Left lung (tissue), 10 donors: ENCODE measurements around the gene PIM2. TPM values are rescaled to one million over a fixed set of nuclear protein-coding genes. Genes with fewer than 3 reads are reported as not detected.

Experiments used
- ATAC-seq: fragments of 200-7000 bp; cut with Tn5 transposase; one replicate; pipeline ENCODE4 v1.9.1; 2020; ENCODE audit warnings: moderate library complexity
- DNase-seq, 4 donors: peaks; one replicate each; pipeline ENCODE4 v3.0.0-alpha.2; 2013 to 2020
- H3K27ac ChIP-seq, 2 donors: fragments of 200-600 bp; sonication (generic) in 1 of 2; one replicate each; pipeline versions ENCODE4 v1.5.0 to v1.8.0; 2020 to 2021
- H3K27me3 ChIP-seq, 2 donors: fragments of 200-600 bp; sonication (generic) in 1 of 2; one replicate each; pipeline versions ENCODE4 v1.5.0 to v1.8.0; 2020 to 2021
- H3K36me3 ChIP-seq, 2 donors: fragments of 200-600 bp; sonication (generic) in 1 of 2; one replicate each; pipeline versions ENCODE4 v1.5.0 to v1.8.0; 2020 to 2021
- H3K4me1 ChIP-seq, 2 donors: fragments of 200-600 bp; one replicate each; pipeline ENCODE4 v1.8.0; 2021
- H3K4me3 ChIP-seq, 2 donors: fragments of 200-600 bp; sonication (generic) in 1 of 2; one replicate each; pipeline versions ENCODE4 v1.5.0 to v1.8.0; 2020 to 2021; ENCODE audit warnings: mild to moderate bottlenecking in 1 of 2
- H3K9me3 ChIP-seq, 2 donors: fragments of 200-600 bp; sonication (generic) in 1 of 2; one replicate each; pipeline versions ENCODE4 v1.5.0 to v1.8.0; 2020 to 2021
- intact Hi-C, 2 donors: fragments of 100-400 bp; cut with DNase I; formaldehyde crosslinking; loops; one replicate each; pipeline versions ENCODE4 v1.11.2 to v1.14.2; 2022
- polyA plus RNA-seq, 6 donors: library from polyadenylated mRNA; unstranded; fragments of 120-200 nt; gene quantifications; one replicate each; pipeline ENCODE4 v1.2.1, GENCODE V29; 2013; ENCODE audit not compliant: insufficient read length in 6 of 6
- total RNA-seq, 2 donors: library from RNA; stranded (reverse); fragmentation: NEBNext Ultra II Directional; extraction: Animal tissue kit (Norgen Biotek cat#: 25700); gene quantifications; one replicate each; pipeline ENCODE4 v1.2.1, GENCODE V29; 2021
- TF ChIP-seq, protein P1 (sequence below), 2 donors: fragments of 200-600 bp; sonication (generic) in 1 of 2; IDR thresholded peaks; one replicate each; pipeline versions ENCODE4 v1.5.0 to v1.8.0; 2021; ENCODE audit warnings: antibody characterized with exemption in 2 of 2
- donor health status: DM: no; HTN: yes; CAD: no.
- donor health status: DM: no; HTN: no; CAD: no.

Gene PIM2
- total and polyA plus RNA-seq, 8 donors, result 4.6 to 17.7 (median 5.8) TPM

DNA sequence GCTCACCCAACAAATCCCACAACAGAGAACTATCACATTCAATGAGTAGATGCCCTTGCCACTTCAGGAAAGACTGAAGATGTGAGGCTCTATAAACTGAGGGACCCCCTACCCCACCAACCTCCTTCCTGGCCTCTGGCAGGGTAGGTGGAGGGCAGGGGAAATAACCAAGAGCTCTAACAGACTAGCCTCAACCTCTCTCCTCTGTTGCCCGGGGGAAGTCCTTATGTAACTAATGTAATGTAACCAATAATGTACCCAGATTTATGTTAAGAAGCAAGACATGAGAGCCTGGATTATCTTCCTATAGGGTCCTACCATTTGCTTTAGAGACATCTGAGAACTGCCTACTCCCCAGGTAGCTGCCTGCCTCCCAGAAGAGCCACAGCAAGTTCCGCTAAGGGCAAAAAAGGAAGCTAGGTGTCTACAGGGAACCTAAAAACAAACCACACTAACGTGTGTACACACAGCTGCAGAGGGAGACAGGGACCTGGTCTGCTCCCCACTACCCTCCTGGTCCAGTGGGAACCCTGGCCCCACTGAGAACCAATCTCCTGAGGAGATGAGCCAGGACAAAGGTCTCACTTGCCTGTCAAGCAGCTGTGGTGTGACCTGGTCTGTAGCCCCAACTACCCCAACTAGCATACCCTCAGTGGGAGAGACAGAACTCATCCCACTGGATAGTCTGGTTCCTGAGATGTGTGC is 20.9 kb upstream of the PIM2 start:
- Histone ChIP-seq H3K27ac (peak overlapping the region in 1 of 2 donors; percentile 93), H3K36me3 (peaks cover 0 to 4% of the 10 kb centered on the region in 2 donors), H3K4me1 (peaks cover 4 to 65% of the 10 kb centered on the region in 2 donors), H3K4me3 (no peak overlapping the region), H3K27me3 (no peaks in the 10 kb centered on the region), H3K9me3 (no peaks in the 10 kb centered on the region)
- ATAC-seq (no peak), DNase-seq (no peak)
- intact Hi-C loops, result no loop called here
- TF ChIP-seq, protein P1, sequence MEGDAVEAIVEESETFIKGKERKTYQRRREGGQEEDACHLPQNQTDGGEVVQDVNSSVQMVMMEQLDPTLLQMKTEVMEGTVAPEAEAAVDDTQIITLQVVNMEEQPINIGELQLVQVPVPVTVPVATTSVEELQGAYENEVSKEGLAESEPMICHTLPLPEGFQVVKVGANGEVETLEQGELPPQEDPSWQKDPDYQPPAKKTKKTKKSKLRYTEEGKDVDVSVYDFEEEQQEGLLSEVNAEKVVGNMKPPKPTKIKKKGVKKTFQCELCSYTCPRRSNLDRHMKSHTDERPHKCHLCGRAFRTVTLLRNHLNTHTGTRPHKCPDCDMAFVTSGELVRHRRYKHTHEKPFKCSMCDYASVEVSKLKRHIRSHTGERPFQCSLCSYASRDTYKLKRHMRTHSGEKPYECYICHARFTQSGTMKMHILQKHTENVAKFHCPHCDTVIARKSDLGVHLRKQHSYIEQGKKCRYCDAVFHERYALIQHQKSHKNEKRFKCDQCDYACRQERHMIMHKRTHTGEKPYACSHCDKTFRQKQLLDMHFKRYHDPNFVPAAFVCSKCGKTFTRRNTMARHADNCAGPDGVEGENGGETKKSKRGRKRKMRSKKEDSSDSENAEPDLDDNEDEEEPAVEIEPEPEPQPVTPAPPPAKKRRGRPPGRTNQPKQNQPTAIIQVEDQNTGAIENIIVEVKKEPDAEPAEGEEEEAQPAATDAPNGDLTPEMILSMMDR (IDR thresholded peaks at IDR 0.05), result no peak

DNA sequence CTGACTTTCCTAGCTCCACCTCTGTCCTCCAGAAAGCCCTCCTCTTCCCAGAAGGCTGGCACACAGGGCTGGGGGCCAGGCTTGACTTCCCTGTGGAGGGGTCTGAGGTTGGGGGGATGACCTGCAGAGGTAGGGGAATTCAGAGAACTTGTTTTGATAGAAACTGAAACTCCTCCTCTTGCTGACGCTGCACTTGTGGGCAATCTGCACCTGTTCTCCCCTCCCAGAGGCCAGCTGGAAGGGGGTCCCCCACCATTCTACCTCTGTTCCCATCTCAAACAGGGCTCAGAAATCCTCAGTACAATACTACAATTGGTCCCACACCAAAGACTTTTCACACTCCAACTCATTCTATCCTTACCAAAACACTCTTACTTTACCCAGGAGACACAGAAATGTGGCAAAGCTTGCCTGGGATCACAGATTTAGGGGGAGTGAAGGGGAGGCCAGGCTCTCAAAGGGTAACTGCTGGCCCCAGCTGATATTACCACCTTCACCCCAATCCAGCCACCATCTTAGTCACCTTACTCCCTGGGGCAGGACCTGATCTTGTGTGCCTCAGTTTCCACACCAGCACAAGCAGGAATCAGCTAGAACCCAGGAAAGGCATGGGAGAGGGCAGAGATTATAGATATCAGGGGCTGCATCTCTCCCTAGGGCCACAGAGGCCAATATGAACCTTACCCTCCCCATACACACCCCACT is 20.0 kb upstream of the PIM2 start:
- ATAC-seq (no peak), DNase-seq (no peak)
- TF ChIP-seq, protein P1 (IDR thresholded peaks at IDR 0.05), result no peak
- Histone ChIP-seq H3K4me3 (no peak overlapping the region), H3K9me3 (no peaks in the 10 kb centered on the region), H3K4me1 (peaks cover 4 to 67% of the 10 kb centered on the region in 2 donors), H3K27me3 (no peaks in the 10 kb centered on the region), H3K36me3 (peaks cover 0 to 11% of the 10 kb centered on the region in 2 donors), H3K27ac (peak overlapping the region in 1 of 2 donors; percentile 93)
- intact Hi-C loops, result no loop called here

DNA sequence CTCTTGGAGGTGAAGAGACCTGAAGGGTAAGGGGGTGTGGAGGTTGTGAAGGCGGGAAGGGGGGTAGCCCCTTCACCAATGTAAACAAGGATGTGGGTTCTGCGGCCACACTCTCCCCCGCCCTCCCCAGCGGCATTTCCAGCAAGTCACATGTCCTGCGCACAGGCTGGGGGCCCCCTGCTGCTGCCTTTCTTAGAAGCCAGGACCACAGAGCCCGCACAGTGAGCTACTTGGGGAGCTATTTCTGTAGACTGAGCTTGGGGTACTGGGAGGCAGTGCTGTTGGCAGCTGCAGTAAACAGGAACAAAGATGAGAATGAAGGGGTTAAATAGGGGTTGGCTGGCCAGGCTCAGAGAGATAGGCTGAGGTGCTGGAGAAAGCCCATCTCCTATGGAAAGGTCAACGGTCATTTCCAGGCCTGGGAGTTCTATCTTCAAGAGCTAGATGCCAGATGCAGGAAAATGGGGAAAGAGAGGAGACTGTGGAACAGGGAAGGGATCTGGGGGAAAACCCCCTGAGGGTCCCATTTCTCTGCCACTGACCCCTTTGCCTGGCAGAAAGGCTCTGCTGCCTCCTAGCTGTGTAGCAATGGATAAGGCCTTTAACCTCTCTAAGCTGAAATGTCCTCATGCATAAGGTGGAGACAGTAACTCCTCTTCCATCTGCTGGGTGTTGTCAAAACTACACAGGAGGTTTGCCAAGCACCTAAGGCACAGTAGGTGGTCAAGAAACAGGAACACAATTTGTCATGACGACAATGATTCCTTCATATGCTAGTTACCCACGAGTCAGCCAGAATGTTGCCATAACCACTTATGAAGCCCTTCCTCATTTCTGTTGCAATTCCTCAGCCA is 18.5 kb upstream of the PIM2 start:
- Histone ChIP-seq H3K9me3 (no peaks in the 10 kb centered on the region), H3K36me3 (peaks cover 0 to 19% of the 10 kb centered on the region in 2 donors), H3K4me3 (no peak overlapping the region), H3K4me1 (peaks cover 4 to 67% of the 10 kb centered on the region in 2 donors), H3K27ac (peak overlapping the region; percentile 61 to 93), H3K27me3 (no peaks in the 10 kb centered on the region)
- ATAC-seq (peak; percentile 82), DNase-seq (peak in 3 of 4 donors; percentile 41 to 86 (median 81))
- TF ChIP-seq, protein P1 (IDR thresholded peaks at IDR 0.05), result no peak
- intact Hi-C loops, result no loop called here

DNA sequence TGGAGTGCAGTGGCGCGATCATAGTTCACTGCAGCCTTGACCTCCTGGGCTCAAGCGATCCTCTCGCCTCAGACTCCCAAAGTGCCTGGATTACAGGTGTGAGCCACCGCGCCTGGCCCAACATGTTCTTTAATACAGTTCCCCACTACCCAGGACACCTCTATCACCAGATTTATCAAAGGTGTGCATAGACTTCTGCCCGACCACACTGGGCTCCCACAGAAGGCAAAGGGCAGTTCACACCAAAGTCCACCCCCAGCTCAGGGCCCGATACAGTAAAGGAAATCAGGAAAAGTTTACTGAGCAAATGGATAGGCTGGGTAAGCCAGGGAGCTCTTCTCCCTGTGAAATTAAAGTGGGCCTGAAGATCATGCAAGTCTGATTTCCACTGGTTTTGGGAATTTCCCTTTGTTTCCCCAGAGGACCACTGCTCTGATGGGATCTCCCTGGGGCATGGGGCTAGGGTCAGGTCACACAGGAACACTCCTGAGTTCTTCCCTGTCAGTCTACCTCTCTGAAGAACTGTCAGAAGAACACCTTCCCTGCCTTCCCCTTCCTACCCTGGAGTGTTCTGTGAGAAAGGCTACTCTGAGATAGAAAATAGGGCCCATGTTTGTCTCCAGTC is 17.7 kb upstream of the PIM2 start:
- Histone ChIP-seq H3K4me3 (no peak overlapping the region), H3K4me1 (peaks cover 4 to 65% of the 10 kb centered on the region in 2 donors), H3K9me3 (no peaks in the 10 kb centered on the region), H3K36me3 (peaks cover 0 to 19% of the 10 kb centered on the region in 2 donors), H3K27ac (peak overlapping the region in 1 of 2 donors; percentile 93), H3K27me3 (no peaks in the 10 kb centered on the region)
- TF ChIP-seq, protein P1 (IDR thresholded peaks at IDR 0.05), result no peak
- ATAC-seq, result no peak
- no peak for DNase-seq
- intact Hi-C loops, result no loop called here
